Caco-2 (cell line): ENCODE data around the gene ANKRD60. TPM values are rescaled to one million over a fixed set of nuclear protein-coding genes. Genes with fewer than 3 reads are reported as not detected.

Source experiments
- BruUV-seq: library from RNA; stranded (reverse); fragments of 400-500 nt; replicated peaks from 2 replicates; lab custom pipeline; 2021; lab: Mats Ljungman, UMichigan
- CTCF ChIA-PET: fragments of 300-600 bp; sonication (Branson Sonifier 250); formaldehyde crosslinking; loops from one replicate; lab custom pipeline; 2022; ENCODE audit warnings: antibody characterized with exemption; lab: Charles Lee
- POLR2A ChIA-PET: fragments of 300-600 bp; sonication (Branson Sonifier 250); formaldehyde crosslinking; loops from one replicate; lab custom pipeline; 2022; ENCODE audit warnings: antibody characterized with exemption; lab: Charles Lee
- DNase-seq, 2 experiments: peaks; one replicate each; pipeline versions ENCODE4 v3.0.0 to v3.0.0-alpha.2; 2020 to 2022
- H3K27me3 ChIP-seq: replicated peaks from 2 replicates; pipeline ENCODE4 v1.6.0; 2011; ENCODE audit warnings: low read length; ENCODE audit not compliant: control insufficient read depth, insufficient read depth
- H3K36me3 ChIP-seq: 2 replicates; pipeline ENCODE4 v1.5.1; 2011; ENCODE audit warnings: low read length; ENCODE audit not compliant: control insufficient read depth, insufficient read depth
- H3K4me1 ChIP-seq: fragments of 250-450 bp; sonication (Bioruptor Pico); 2 replicates; pipeline ENCODE4 v1.5.1; 2020; ENCODE audit warnings: mild to moderate bottlenecking
- H3K4me3 ChIP-seq: 2 replicates; pipeline ENCODE4 v1.5.1; 2011; ENCODE audit warnings: low read depth, mild to moderate bottlenecking, control low read depth, low read length
- H3K9me3 ChIP-seq: fragments of 250-450 bp; sonication (Bioruptor Pico); 2 replicates; pipeline ENCODE4 v1.5.1; 2020; ENCODE audit warnings: mild to moderate bottlenecking, moderate library complexity
- H3K27ac Mint-ChIP-seq: one replicate; pipeline ENCODE4 v1.8.0; 2022; ENCODE audit warnings: mixed read lengths; ENCODE audit not compliant: unreplicated experiment
- H3K27me3 Mint-ChIP-seq: one replicate; pipeline ENCODE4 v1.8.0; 2022; ENCODE audit warnings: mixed read lengths; ENCODE audit not compliant: insufficient read depth, unreplicated experiment
- H3K36me3 Mint-ChIP-seq: one replicate; pipeline ENCODE4 v1.8.0; 2022; ENCODE audit warnings: mild to moderate bottlenecking, mixed read lengths; ENCODE audit not compliant: insufficient read depth, unreplicated experiment
- H3K4me1 Mint-ChIP-seq: one replicate; pipeline ENCODE4 v1.8.0; 2022; ENCODE audit warnings: low read depth, mixed read lengths; ENCODE audit not compliant: unreplicated experiment
- H3K4me3 Mint-ChIP-seq: one replicate; pipeline ENCODE4 v1.8.0; 2022; ENCODE audit warnings: mild to moderate bottlenecking, moderate library complexity, mixed read lengths; ENCODE audit not compliant: unreplicated experiment
- H3K9me3 Mint-ChIP-seq: one replicate; pipeline ENCODE4 v1.8.0; 2022; ENCODE audit warnings: mixed read lengths; ENCODE audit not compliant: unreplicated experiment
- CTCF ChIP-seq, 2 experiments: fragments of 200-600 bp in 1 of 2; IDR thresholded peaks; 1 replicate in 1 of 2; 2 replicates in 1 of 2; pipeline versions ENCODE4 v1.5.1 to v1.8.0; 2011 to 2022; ENCODE audit warnings: antibody characterized with exemption in 1 of 2, control low read depth in 1 of 2, inconsistent platforms in 1 of 2, low read depth in 1 of 2, low read length in 1 of 2, mild to moderate bottlenecking in 1 of 2, moderate library complexity in 1 of 2; ENCODE audit not compliant: insufficient read depth in 1 of 2, severe bottlenecking in 1 of 2, unreplicated experiment in 1 of 2
- intact Hi-C: fragments of 100-400 bp; cut with micrococcal nuclease; formaldehyde crosslinking; loops from one replicate; pipeline ENCODE4 v1.10.0; 2022; ENCODE audit not compliant: unreplicated experiment
- total RNA-seq: library from RNA; stranded (reverse); gene quantifications from 2 replicates; pipeline ENCODE4 v1.2.3, GENCODE V29; 2022

The ANKRD60 gene
- total RNA-seq, 1 experiment from 2014 or later = not detected

- no peak for TF ChIP-seq CTCF (IDR thresholded peaks at IDR 0.05; ENCODE audit: insufficient read depth in 1 of 2, low read depth in 1 of 2, low read length in 1 of 2, severe bottlenecking in 1 of 2, unreplicated experiment in 1 of 2)
- H3K36me3 ChIP-seq = no peaks in the 10 kb centered on the region
These were observed 9.1 kb upstream of the ANKRD60 start for GRCh38 chr20:58237318-58238132.

GRCh38 chr20:58236612-58237317, 8.3 kb upstream of the ANKRD60 start:
- peaks cover 5% of the 10 kb centered on the region for H3K4me1 Mint-ChIP-seq

More at GRCh38 chr20:58237318-58238132, 9.1 kb upstream of the ANKRD60 start:
- Histone ChIP-seq H3K9me3 (no peaks in the 10 kb centered on the region), H3K4me1 (no peaks in the 10 kb centered on the region), H3K27me3 (peaks cover 5% of the 10 kb centered on the region; the same call in 1 of the 2 replicates), H3K4me3 (no peak overlapping the region)
- Mint-ChIP-seq H3K4me3 (peak overlapping the region; percentile 83), H3K4me1 (peaks cover 5% of the 10 kb centered on the region), H3K27me3 (peaks cover 32% of the 10 kb centered on the region), H3K9me3 (no peaks in the 10 kb centered on the region), H3K36me3 (no peaks in the 10 kb centered on the region), H3K27ac (no peak overlapping the region)
- ChIA-PET POLR2A (no interaction called here), CTCF (interaction anchor here (0.5 to 1.8 kb wide), 6 partner anchors 184 to 912 kb away, joined by 3 to 21 read pairs (median 3); partner anchors contain the start of gene STX16)
- intact Hi-C loops = loop anchor here (1.0 to 5.0 kb wide), 5 partner anchors 135 to 602 kb away; partner anchors contain the start of genes NPEPL1 and STX16
- no peak for DNase-seq
- no TSS peak for BruUV-seq

More at GRCh38 chr20:58236612-58237317, 8.3 kb upstream of the ANKRD60 start:
- Histone ChIP-seq H3K27me3 (peaks cover 5% of the 10 kb centered on the region; the same call in 1 of the 2 replicates), H3K9me3 (no peaks in the 10 kb centered on the region), H3K4me1 (no peaks in the 10 kb centered on the region), H3K4me3 (peak overlapping the region; percentile 40), H3K36me3 (no peaks in the 10 kb centered on the region)
- intact Hi-C loops = loop anchor here (1.0 to 5.0 kb wide), 5 partner anchors 136 to 603 kb away; partner anchors contain the start of genes NPEPL1 and STX16
- ChIA-PET POLR2A (no interaction called here), CTCF (interaction anchor here (0.6 to 0.9 kb wide), 5 partner anchors 9 to 455 kb away, joined by 3 to 8 read pairs (median 3); partner anchors contain the start of gene STX16)
- peaks cover 33% of the 10 kb centered on the region for H3K27me3 Mint-ChIP-seq
- no peaks in the 10 kb centered on the region for H3K36me3 Mint-ChIP-seq
- H3K27ac Mint-ChIP-seq = no peak overlapping the region
- no TSS peak for BruUV-seq
- H3K9me3 Mint-ChIP-seq = no peaks in the 10 kb centered on the region
- peak; percentile 77 to 92 for DNase-seq
- peak; percentile 99 to 100 for TF ChIP-seq CTCF (IDR thresholded peaks at IDR 0.05; ENCODE audit: insufficient read depth in 1 of 2, low read depth in 1 of 2, low read length in 1 of 2, severe bottlenecking in 1 of 2, unreplicated experiment in 1 of 2)
- peak overlapping the region; percentile 83 for H3K4me3 Mint-ChIP-seq
